ENCODE measurements around the gene ZNF554. TPM values are rescaled to one million over a fixed set of nuclear protein-coding genes. Genes with fewer than 3 reads are reported as not detected.
"Not testable (repeated sequence)": the region's sequence is repeated elsewhere in the genome, so short reads cannot be mapped to it uniquely, and the experiment has no call there.

ZNF554 gene
- total RNA-seq, 3 donors from 2014 or later = 3.0 to 4.7 (median 3.9) TPM

DNA sequence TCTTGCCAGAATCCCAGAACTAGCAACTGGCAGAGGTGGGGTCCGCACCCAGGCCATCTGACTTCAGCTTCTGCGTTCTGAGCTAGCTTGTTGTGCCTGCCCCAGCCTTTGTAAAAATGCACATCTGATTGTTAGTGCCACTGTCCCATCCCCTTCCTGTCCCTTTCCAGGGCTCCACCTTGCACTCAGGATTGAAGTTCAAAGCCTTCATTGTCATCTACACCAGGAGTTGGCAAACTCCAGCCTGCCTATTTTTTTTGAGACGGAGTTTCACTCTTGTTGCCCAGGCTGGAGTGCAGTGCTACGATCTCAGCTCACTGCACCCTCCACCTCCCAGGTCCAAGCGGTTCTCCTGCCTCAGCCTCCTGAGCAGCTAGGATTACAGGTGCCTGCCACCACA lies 31.4 kb upstream of the ZNF554 start:
- H3K4me1 ChIP-seq (ENCODE audit: low read depth) = peaks cover 16% of the 10 kb centered on the region
- no peaks in the 10 kb centered on the region for H3K36me3 ChIP-seq (ENCODE audit: low read depth)
- no peak for TF ChIP-seq CTCF (IDR thresholded peaks at IDR 0.05)
- intact Hi-C loops (cut with DNase I, micrococcal nuclease) = no loop called here
- H3K9me3 ChIP-seq = no peaks in the 10 kb centered on the region
- H3K4me3 ChIP-seq = no peak overlapping the region
- DNase-seq (no peak), ATAC-seq (no peak)

DNA sequence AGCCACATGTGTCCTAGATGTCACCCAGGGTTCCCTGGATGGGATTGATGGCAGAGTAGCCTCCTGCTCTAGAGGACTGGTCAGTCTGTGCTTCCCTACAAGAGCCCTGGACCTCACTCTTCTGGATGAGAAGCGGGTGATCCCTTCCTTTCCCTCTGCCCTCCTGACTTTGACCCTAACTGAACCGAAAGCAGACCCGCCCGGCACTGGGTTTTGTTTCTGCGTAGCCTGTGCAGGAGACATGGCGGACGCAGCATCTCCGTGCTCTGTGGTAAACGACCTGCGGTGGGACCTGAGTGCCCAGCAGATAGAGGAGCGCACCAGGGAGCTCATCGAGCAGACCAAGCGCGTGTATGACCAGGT lies 29.5 kb upstream of the ZNF554 start:
- TF ChIP-seq CTCF (IDR thresholded peaks at IDR 0.05) = no peak
- Histone ChIP-seq H3K9me3 (no peaks in the 10 kb centered on the region), H3K4me1 (ENCODE audit: low read depth) (peaks cover 12% of the 10 kb centered on the region), H3K36me3 (ENCODE audit: low read depth) (no peaks in the 10 kb centered on the region), H3K4me3 (no peak overlapping the region)
- intact Hi-C loops (cut with DNase I, micrococcal nuclease) = no loop called here
- no peak for ATAC-seq
- no peak for DNase-seq

DNA sequence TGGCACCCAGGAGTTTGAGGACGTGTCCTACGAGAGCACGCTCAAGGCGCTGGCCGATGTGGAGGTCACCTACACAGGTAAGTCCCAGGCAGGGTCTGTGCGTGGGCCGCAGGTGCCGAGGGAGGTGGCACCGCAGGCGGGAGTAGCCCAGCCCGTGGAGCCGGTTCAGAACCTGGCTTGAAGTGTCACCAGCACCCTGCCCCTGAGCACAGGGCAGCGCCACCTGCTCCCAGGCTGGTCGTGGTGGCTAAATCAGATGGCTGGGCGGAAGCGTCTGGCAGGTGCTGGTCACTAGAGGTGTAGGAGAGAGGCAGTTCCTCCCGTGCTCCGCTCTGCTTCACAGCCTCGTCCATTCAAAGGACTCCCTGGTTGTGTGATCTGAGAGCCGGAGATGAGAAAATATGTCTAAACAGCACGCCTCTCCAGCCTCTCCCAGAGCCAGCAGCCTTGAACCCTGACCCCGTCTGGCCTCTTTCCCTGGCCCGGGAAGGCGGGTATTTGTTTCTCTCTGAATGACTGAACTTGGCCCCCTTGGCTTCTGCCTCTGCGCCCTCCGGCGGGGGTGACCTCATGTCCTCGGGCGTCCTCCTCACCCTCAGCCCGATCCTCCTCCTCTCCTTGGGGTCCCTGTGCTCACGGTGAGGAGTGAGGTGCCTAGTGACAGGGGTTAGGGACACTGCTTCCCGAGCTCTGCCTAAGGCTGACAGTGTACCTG lies 29.0 kb upstream of the ZNF554 start:
- intact Hi-C loops (cut with DNase I, micrococcal nuclease) = no loop called here
- DNase-seq (no peak), ATAC-seq (no peak)
- Histone ChIP-seq H3K36me3 (ENCODE audit: low read depth) (no peaks in the 10 kb centered on the region), H3K4me3 (no peak overlapping the region), H3K9me3 (no peaks in the 10 kb centered on the region), H3K4me1 (ENCODE audit: low read depth) (peaks cover 12% of the 10 kb centered on the region)
- no peak for TF ChIP-seq CTCF (IDR thresholded peaks at IDR 0.05)

GRCh38 chr19:2791440-2791839 lies 28.2 kb upstream of the ZNF554 start:
- ATAC-seq = no peak
- Histone ChIP-seq H3K36me3 (ENCODE audit: low read depth) (no peaks in the 10 kb centered on the region), H3K4me3 (no peak overlapping the region), H3K4me1 (ENCODE audit: low read depth) (peaks cover 5% of the 10 kb centered on the region), H3K9me3 (no peaks in the 10 kb centered on the region)
- TF ChIP-seq CTCF (IDR thresholded peaks at IDR 0.05) = no peak
- intact Hi-C loops (cut with DNase I, micrococcal nuclease) = no loop called here
- DNase-seq = no peak

DNA sequence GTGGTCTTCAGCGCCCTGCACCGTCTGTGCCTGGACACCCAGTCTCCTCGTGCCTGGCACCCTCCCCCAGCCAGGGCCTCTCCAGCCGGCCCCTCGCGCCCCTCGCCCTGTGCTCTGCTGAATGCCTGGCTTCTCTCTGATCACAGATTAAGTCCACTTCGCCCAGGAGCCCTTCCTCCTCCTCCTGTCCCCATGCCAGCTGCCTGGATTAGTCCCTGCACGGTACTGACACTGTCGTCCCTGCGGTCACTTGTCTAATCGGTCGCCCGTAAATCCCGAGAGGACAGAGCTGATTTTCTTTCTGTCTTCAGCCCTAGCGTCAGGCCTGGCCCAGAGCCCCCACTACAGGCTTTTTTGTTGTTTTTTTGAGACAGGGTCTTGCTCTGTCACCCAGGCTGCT lies 27.8 kb upstream of the ZNF554 start:
- DNase-seq = no peak
- Histone ChIP-seq H3K4me3 (no peak overlapping the region), H3K4me1 (ENCODE audit: low read depth) (peaks cover under 1% of the 10 kb centered on the region), H3K9me3 (no peaks in the 10 kb centered on the region), H3K36me3 (ENCODE audit: low read depth) (no peaks in the 10 kb centered on the region)
- TF ChIP-seq CTCF (IDR thresholded peaks at IDR 0.05) = no peak
- intact Hi-C loops (cut with DNase I, micrococcal nuclease) = no loop called here
- no peak for ATAC-seq

- H3K4me1 ChIP-seq (ENCODE audit: low read depth); ATAC-seq; intact Hi-C loops (cut with DNase I, micrococcal nuclease); DNase-seq; H3K36me3 ChIP-seq (ENCODE audit: low read depth); H3K9me3 ChIP-seq; H3K4me3 ChIP-seq: not testable (repeated sequence)
These were observed 27.0 kb upstream of the ZNF554 start for GRCh38 chr19:2792666-2793065.

Measured in mucosa of descending colon (tissue), 3 donors.